ENCODE results near the gene RPS27.
A peak's percentile ranks its signal among the peaks of the same experiment; 100 is the strongest.

Gene RPS27

DNA sequence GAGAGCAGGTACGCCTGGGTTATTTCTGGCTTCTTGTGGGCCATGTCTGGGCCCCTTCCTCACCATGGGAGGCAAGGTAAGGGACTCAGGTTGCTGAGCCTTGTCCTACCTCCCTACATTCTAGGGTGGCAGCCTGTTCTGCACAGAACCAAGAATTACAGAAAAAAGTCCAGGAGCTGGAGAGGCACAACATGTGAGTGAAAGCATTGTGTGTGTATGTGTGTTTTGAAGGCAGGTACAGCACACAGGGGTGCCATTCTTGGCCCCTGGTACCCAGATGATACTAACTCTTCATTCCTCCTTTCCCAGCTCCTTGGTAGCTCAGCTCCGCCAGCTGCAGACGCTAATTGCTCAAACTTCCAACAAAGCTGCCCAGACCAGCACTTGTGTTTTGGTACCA, 17.5 kb upstream of the RPS27 start:
- no peak overlapping the region for H3K4me3 ChIP-seq (replicated peaks; ENCODE audit: insufficient read depth, low read length)
- no peak for DNase-seq (ENCODE audit: low read depth in 1 of 2, low spot score in 1 of 2)
- H3K27ac ChIP-seq (replicated peaks) = no peak overlapping the region
- TF ChIP-seq SPI1 (IDR thresholded peaks at IDR 0.05; ENCODE audit: borderline replicate concordance, low read depth) (no peak), REST (IDR thresholded peaks at IDR 0.05; ENCODE audit: insufficient replicate concordance, low read depth) (no peak), GABPA (IDR thresholded peaks at IDR 0.05; ENCODE audit: low read depth) (no peak), POLR2AphosphoS5 (IDR thresholded peaks at IDR 0.05; ENCODE audit: low read depth) (no peak)
- TF ChIP-seq, protein P1, sequence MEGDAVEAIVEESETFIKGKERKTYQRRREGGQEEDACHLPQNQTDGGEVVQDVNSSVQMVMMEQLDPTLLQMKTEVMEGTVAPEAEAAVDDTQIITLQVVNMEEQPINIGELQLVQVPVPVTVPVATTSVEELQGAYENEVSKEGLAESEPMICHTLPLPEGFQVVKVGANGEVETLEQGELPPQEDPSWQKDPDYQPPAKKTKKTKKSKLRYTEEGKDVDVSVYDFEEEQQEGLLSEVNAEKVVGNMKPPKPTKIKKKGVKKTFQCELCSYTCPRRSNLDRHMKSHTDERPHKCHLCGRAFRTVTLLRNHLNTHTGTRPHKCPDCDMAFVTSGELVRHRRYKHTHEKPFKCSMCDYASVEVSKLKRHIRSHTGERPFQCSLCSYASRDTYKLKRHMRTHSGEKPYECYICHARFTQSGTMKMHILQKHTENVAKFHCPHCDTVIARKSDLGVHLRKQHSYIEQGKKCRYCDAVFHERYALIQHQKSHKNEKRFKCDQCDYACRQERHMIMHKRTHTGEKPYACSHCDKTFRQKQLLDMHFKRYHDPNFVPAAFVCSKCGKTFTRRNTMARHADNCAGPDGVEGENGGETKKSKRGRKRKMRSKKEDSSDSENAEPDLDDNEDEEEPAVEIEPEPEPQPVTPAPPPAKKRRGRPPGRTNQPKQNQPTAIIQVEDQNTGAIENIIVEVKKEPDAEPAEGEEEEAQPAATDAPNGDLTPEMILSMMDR (IDR thresholded peaks at IDR 0.05; ENCODE audit: insufficient read depth, low read length) = no peak
- no peaks in the 10 kb centered on the region for H3K27me3 ChIP-seq (ENCODE audit: insufficient read depth, poor library complexity, severe bottlenecking)

- Histone ChIP-seq H3K4me3 (replicated peaks; ENCODE audit: insufficient read depth, low read length) (no peak overlapping the region), H3K27me3 (ENCODE audit: insufficient read depth, poor library complexity, severe bottlenecking) (no peaks in the 10 kb centered on the region), H3K27ac (replicated peaks) (no peak overlapping the region)
- DNase-seq (ENCODE audit: low read depth in 1 of 2, low spot score in 1 of 2) = no peak
- TF ChIP-seq SPI1 (IDR thresholded peaks at IDR 0.05; ENCODE audit: borderline replicate concordance, low read depth) (no peak), GABPA (IDR thresholded peaks at IDR 0.05; ENCODE audit: low read depth) (no peak), POLR2AphosphoS5 (IDR thresholded peaks at IDR 0.05; ENCODE audit: low read depth) (0 out of 2 replicates have a peak, but pooled peaks have one; percentile 38), REST (IDR thresholded peaks at IDR 0.05; ENCODE audit: insufficient replicate concordance, low read depth) (no peak)
- TF ChIP-seq, protein P1 (IDR thresholded peaks at IDR 0.05; ENCODE audit: insufficient read depth, low read length) = no peak
These were observed 17.0 kb upstream of the RPS27 start for GRCh38 chr1:153973525-153973924.

DNA sequence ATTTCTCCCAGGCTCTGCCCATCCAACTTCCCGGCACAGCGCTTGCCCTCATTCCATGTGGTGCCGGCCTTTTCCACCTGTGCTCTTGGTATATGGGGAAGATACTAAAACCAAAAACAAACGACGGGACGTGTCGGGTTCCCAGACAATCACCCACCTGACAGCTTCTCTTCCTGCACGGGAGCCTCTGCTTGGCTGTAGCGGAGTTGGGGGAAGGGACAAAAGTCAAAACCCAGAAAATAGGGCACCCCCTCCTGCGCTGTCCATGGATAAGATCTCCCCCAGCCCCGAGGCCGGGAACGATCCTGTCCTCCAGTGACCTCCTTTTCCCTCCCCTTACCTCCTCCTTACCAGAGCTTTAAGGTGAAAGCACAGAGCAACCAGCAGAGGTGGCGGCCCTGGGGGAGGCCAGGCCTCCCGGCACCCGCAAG, 13.7 kb upstream of the RPS27 start:
- no peak for DNase-seq (ENCODE audit: low read depth in 1 of 2, low spot score in 1 of 2)
- TF ChIP-seq, protein P1 (IDR thresholded peaks at IDR 0.05; ENCODE audit: insufficient read depth, low read length) = no peak
- no peak for TF ChIP-seq GABPA (IDR thresholded peaks at IDR 0.05; ENCODE audit: low read depth)
- no peak for TF ChIP-seq SPI1 (IDR thresholded peaks at IDR 0.05; ENCODE audit: borderline replicate concordance, low read depth)
- no peak for TF ChIP-seq REST (IDR thresholded peaks at IDR 0.05; ENCODE audit: insufficient replicate concordance, low read depth)
- TF ChIP-seq POLR2AphosphoS5 (IDR thresholded peaks at IDR 0.05; ENCODE audit: low read depth) = no peak
- no peaks in the 10 kb centered on the region for H3K27me3 ChIP-seq (ENCODE audit: insufficient read depth, poor library complexity, severe bottlenecking)
- H3K27ac ChIP-seq (replicated peaks) = peak overlapping the region; percentile 86
- peak overlapping the region; percentile 77 for H3K4me3 ChIP-seq (replicated peaks; ENCODE audit: insufficient read depth, low read length)

All from HL-60 (cell line).